ENCODE results near the gene EXOSC9.

EXOSC9 gene

DNA sequence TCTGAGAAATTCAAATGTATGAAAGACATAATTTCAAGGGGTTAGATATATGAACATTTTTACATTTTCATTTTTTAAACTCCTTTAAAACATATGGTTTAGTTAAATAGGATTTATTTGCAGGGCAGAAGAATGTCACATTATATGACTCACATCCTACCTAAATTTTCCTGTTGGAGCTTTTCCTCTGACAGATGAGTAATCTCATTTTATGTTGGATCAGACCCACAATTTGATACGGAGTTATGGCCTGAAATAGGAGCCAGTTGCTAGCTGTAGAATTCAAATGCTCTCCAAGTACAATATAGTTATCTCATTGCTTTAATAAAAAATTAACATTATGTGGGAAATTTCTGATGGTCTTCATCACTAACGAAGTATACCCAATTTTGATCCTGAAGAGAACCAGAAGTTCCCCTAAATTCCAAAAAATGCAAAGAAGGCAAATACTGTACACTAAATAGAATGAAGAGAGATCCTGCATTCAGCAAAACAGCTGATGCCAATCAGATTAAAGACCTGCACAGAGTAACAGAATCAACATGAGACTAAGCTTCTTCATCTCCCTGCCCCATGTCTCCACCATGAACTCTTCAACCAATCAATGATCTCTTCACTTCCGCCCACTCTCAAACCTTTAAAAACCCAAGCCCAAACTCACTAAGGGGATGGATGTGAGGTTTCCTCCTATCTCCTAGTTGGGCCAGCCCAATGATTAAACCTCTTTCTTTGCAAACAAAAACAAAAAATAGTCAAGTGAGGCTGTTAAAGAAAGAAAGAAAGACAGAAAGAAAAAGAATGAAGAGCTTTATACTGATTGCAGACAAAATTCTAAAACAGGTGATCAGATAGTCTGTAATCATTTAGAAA lies 10.9 kb upstream of the EXOSC9 start:
- no peak for DNase-seq

GRCh38 chr4:121790976-121791375 lies 10.1 kb upstream of the EXOSC9 start:
- no peak for DNase-seq

DNA sequence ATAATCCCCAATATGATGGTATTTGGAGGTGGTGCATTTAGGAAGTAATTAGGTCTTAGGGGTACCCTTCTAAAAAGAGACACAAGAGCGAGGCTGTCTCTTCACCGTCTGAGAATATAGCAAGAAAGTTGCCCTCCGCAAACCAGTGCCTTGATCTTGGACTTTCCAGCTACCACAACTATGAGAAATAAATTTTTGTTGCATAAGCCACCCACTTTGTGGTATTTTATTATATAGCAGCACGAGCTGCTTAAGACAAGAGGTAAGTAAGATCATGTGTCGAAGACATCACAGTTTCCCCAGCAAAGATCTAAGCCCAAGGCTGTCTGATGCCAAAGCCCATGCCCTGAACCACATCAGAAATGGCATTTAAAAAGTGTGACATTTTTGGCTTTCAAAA lies 9.6 kb upstream of the EXOSC9 start:
- no peak for DNase-seq

GRCh38 chr4:121792966-121793365 lies 8.2 kb upstream of the EXOSC9 start:
- no peak for DNase-seq

DNA sequence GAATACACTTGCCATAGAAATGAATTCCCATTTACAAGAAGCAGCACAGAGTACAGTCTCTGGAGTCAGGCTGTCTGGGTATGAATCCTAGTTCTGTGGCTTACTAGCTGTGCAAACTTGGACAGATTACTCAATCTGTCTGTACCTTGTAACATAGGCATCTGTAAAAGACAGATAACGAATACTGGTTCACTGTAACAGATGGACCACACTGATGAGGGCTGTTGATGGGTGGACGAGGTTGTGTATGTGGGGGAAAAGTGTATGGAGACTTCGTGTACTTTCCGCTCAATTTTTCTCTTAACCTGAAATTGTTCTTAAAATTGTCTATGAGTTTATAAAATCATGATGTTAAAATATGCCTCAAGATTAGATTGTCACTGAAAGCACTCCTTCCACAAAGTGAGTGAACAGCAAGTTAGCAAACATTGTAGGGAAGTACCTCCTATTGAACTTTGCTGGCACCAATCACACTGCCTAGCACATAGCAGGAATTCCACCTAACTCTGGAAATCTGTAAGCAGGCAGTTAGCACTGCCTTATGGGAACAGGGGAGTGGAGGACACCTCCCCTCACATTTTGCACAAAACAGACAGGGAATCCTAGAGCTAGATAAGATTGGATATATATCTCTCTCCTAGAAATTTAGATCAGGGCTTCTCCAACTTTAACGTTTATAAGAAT lies 6.5 kb upstream of the EXOSC9 start:
- no peak for DNase-seq

DNA sequence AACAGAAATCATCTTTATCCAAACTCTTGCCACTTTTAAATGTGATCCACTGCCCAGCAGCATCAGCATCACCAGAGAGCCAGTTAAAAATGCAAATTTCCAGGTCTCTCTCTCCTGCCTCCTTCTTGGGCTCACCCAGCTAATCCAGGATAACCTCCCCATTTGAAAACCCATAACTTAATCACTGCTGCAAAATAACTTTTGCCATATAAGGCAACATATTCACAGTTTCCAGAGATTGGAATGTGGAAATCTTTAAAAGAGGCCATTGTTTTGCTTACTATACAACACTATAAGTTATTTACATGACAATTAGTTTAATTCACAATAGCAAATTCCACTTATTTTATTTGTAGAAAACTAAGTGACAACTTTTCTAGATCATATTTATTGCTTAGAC lies 4.8 kb upstream of the EXOSC9 start:
- DNase-seq, result no peak

DNA sequence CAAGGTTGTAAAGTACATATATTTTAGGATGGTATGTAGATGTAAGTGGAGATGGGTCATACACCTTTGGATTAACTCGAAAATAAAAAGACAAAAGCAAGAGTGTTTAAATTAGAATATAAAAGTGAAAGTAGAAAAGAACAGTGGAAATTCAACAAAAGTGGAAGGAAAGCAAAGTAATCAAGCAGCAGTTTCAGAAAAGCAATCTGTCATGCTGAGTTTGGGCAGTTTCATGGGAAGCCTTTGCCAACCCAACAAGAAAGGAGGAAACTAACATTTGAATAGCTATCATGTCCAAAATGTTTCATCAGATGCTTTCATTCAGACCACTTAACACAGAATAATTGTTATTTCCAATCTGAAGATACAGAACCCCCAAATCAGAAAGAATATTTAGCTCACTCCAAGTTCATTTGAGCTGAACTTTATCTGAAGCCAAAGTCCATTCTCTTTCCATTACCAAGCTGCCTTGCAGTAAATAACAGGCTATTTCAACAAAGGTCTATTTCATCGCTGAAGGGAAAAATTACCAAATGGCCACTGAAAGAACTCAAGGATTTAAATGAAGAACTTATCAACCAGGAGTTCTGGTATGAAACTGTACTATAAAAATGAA lies 1.8 kb upstream of the EXOSC9 start:
- no peak for DNase-seq

DNA sequence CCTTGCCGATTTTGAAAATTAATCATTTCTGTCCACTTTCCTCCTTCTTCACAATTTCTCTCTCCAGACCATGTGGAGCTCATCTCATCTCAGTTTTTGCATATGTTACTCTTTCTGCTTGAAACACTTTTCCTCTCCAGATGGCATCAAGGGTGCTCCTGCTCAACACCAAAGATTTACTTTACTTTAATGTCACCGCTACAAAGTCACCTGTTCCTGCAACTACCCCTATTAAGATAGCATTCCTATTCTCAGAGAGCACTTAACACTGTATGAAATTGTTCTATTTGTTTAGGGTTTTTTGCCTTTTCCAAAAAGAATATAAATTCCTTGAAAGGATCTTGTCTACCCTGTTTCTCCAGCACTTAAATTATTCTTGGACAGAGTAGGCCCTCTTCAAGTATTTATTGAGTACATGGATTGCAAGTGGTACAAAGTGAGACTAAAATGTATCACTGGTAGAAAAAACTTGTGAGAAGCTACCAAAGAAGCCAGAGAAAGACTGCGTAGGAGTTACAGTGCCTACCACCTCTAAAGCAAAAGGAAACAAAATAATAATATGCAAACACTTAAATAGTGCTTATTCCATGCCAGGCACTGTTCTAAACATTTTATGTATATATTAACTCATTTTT lies 1.1 kb upstream of the EXOSC9 start:
- no peak for DNase-seq

- DNase-seq, result peak; percentile 66
These were observed 524 bp upstream of the EXOSC9 start for GRCh38 chr4:121800638-121800960.

DNA sequence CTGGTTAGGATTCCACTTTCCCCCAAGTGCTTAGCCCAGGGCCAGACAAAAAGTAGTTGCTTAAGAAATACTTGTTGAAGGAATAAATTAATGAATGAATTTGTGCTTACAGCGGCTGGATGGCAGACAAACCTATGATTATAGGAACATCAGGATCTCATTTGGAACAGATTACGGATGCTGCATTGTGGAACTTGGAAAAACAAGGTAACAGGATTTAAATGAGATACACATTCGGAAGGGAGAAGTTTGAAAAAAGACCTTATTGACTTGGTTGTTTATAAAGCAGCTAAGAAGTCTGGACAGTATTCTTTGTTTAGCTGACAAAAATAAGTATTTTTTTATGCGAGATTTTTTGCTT lies 572 bp downstream of the EXOSC9 start:
- no peak for DNase-seq

DNA sequence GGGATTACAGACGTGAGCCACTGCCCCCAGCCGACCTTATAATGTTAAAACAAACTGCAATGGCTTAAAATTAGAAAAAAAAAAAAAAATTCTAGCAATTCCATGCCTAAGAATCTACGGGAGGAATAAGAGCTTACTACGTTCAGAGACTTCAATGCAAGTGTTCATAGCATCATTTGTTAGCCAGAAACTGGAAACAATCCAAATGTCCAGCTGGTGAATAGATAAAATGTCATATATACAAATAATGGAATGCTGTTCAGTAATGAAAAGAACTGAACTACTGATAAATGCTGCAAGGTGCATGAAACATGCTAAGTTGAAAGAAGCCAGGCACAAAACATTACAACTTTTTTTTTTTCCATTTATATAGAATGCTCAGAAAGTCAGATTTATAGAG lies 5.3 kb downstream of the EXOSC9 start:
- DNase-seq, result no peak

GRCh38 chr4:121811122-121811521 lies 10.0 kb downstream of the EXOSC9 start:
- no peak for DNase-seq

- DNase-seq, result no peak
These were observed 13.6 kb downstream of the EXOSC9 start for GRCh38 chr4:121814756-121815155.

DNA sequence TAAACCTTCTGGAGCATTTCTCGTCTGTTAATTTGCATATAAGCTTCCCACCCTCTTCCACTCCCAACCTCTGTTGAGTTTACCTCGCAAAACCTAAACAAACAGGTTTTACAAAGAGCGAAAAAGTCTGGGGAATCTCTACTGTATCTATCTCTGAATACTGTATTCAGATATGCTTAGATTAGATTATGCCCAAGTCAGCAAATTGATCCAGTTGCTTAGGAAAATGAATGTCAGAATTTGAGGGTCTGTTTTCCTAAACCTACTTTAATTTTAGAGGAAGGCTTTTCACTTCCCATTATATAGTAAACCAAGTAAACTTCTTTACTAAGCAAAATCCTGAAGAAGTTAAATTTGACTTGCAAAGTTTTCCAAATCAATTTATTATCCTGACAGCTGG lies 15.9 kb downstream of the EXOSC9 start:
- DNase-seq, result no peak

- DNase-seq, result no peak
These were observed 16.6 kb downstream of the EXOSC9 start for GRCh38 chr4:121817701-121818100.

GRCh38 chr4:121818215-121818614 lies 17.1 kb downstream of the EXOSC9 start:
- DNase-seq, result no peak

- DNase-seq, result no peak
These were observed 18.3 kb downstream of the EXOSC9 start for GRCh38 chr4:121819216-121819965.

DNA sequence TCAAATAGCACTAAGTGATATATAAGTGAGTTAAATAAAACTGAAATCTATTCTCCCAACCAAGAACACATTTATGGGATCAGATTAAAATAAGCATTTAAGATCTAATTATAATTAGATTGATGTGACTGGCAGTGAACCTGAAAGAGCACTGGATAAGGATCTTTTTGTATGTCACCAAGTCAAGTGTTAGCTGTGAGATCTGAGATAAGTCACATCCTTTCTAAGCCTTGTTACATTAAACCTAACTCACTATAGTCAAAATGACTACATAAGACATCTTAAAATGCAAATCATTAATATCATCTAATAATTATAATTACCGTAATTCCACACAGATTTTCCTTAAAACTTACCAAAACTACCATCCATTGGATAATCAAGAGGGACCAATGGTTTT lies 20.9 kb downstream of the EXOSC9 start:
- no peak for DNase-seq

DNA sequence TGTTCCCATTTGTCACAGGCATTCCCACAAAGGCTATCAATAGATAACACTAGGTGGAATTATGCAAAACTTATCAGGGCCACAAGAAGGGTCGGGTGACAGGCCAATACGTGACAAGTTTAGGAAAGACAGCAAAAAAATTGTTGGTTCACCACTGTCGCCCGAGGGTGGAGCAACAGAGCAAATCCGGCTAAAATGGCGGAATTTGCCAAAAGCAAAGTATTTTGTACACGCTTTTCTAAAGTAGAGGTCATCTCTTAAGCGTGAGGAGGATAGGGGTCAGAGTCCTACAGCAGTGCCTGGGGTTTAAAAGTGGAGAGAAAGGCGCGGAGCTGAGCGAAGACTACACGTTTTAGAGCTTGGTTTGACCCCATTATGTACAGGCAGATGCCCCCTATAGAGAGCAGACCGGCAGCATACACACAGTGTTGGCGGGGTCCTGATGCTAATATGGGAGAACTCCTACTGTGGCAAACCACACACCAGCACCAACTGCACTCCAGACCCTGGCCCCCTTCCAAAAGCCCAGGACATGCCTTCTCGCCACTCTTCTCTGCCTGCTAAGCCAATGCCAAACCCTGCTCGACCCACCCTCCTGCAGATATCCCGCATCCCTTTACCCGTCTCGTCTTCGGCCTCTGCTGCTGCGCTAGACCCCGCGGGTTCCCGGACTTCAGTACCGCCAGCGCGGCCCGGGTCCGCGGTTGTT lies 21.8 kb downstream of the EXOSC9 start:
- peak; percentile 77 for DNase-seq

GRCh38 chr4:121823505-121824170 lies 22.5 kb downstream of the EXOSC9 start, which contains the start of gene CCNA2:
Gene CCNA2, minus strand, starts transcription at chr4:121823883. Its CDS starts 255 bp downstream, at chr4:121823628.
- peak; percentile 93 for DNase-seq

DNA sequence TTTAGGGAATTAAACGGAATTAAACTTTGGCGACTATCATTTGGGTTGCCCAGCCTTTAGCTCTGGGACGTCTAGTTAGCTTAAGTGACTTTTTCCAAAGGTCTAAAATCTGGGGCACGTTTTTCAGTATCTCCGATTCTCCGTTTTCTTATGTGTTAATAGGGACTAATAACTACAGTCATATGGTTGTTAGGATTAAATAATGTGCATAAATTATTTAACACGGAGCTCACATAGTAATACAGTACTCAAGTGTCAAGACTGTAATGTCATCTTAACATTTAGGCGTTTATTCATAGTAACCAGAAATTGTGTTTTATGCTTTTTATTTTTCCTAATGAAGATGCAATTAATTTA lies 23.0 kb downstream of the EXOSC9 start:
- DNase-seq, result no peak

GRCh38 chr4:121824950-121825349 lies 23.8 kb downstream of the EXOSC9 start:
- no peak for DNase-seq
